HepG2 (cell line): ENCODE data around the gene SNAPC4.

Experiments
- CHD2 ChIP-seq: IDR thresholded peaks from 2 replicates; pipeline ENCODE4 v1.6.1; 2011; ENCODE audit warnings: low read depth, low read length, improper control_type of control experiment
- FOXK1 ChIP-seq: sonication (generic); formaldehyde crosslinking; IDR thresholded peaks from 2 replicates; pipeline ENCODE4 v1.4.0; 2020; ENCODE audit warnings: low read depth, missing genetic modification reagents, borderline replicate concordance
- SMARCC2 ChIP-seq: fragments of 450-650 bp; IDR thresholded peaks from 2 replicates; pipeline ENCODE4 v1.6.1; 2017; ENCODE audit warnings: antibody characterized with exemption, mild to moderate bottlenecking
- TEAD3 ChIP-seq: optimal IDR thresholded peaks from 2 replicates; pipeline ENCODE3; 2016; ENCODE audit warnings: borderline replicate concordance
- TRIM24 ChIP-seq: sonication (generic); formaldehyde crosslinking; IDR thresholded peaks from 2 replicates; pipeline ENCODE4 v1.8.0; 2022; ENCODE audit warnings: mild to moderate bottlenecking, missing genetic modification reagents
- TF ChIP-seq, protein P1 (sequence below): sonication (generic); formaldehyde crosslinking; IDR thresholded peaks from 2 replicates; pipeline ENCODE4 v1.5.0; 2020; ENCODE audit warnings: mild to moderate bottlenecking, missing genetic modification reagents, moderate library complexity
- TF ChIP-seq, protein P2 (sequence below): sonication (generic); formaldehyde crosslinking; IDR thresholded peaks from 2 replicates; pipeline ENCODE4 v1.4.0; 2020; ENCODE audit warnings: missing genetic modification reagents, borderline replicate concordance

DNA sequence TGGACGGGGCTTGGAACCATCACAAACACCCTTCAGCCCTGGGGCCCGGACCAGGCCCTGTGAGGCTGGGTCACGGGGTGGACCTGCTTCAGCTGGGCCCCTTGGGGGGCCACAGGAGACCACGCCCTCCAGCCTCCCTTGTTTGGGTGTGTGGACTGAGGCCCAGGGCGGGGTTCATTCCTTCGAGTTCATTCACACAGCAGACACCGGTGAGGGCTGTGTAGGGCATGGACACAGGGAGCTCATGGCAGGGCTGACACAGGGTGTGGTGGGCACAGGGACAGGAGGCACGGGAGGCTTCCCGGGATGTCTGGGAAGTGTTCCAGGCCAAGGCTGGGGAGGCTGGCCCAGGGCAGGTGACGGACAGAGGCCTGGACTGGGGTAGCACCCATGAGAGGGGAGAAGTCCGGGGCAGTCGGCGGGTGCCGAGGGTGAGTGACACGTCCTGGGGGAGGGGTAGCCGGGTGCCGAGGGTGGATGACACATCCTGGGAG, 45.3 kb downstream of the SNAPC4 start:
- TF ChIP-seq TRIM24 (CRISPR knock-in tag) (no peak), TEAD3 (peak; percentile 54), FOXK1 (CRISPR knock-in tag) (no peak), SMARCC2 (no peak), CHD2 (no peak)
- TF ChIP-seq, protein P1, sequence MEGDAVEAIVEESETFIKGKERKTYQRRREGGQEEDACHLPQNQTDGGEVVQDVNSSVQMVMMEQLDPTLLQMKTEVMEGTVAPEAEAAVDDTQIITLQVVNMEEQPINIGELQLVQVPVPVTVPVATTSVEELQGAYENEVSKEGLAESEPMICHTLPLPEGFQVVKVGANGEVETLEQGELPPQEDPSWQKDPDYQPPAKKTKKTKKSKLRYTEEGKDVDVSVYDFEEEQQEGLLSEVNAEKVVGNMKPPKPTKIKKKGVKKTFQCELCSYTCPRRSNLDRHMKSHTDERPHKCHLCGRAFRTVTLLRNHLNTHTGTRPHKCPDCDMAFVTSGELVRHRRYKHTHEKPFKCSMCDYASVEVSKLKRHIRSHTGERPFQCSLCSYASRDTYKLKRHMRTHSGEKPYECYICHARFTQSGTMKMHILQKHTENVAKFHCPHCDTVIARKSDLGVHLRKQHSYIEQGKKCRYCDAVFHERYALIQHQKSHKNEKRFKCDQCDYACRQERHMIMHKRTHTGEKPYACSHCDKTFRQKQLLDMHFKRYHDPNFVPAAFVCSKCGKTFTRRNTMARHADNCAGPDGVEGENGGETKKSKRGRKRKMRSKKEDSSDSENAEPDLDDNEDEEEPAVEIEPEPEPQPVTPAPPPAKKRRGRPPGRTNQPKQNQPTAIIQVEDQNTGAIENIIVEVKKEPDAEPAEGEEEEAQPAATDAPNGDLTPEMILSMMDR (CRISPR knock-in tag): no peak
- TF ChIP-seq, protein P2, sequence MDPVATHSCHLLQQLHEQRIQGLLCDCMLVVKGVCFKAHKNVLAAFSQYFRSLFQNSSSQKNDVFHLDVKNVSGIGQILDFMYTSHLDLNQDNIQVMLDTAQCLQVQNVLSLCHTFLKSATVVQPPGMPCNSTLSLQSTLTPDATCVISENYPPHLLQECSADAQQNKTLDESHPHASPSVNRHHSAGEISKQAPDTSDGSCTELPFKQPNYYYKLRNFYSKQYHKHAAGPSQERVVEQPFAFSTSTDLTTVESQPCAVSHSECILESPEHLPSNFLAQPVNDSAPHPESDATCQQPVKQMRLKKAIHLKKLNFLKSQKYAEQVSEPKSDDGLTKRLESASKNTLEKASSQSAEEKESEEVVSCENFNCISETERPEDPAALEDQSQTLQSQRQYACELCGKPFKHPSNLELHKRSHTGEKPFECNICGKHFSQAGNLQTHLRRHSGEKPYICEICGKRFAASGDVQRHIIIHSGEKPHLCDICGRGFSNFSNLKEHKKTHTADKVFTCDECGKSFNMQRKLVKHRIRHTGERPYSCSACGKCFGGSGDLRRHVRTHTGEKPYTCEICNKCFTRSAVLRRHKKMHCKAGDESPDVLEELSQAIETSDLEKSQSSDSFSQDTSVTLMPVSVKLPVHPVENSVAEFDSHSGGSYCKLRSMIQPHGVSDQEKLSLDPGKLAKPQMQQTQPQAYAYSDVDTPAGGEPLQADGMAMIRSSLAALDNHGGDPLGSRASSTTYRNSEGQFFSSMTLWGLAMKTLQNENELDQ (CRISPR knock-in tag): no peak
